ENCODE data around the gene CIB4.

Gene CIB4

GRCh38 chr2:26581991-26582842 lies 58.9 kb downstream of the CIB4 start:
- Histone ChIP-seq H3K27me3 (peaks cover 0 to 47% of the 10 kb centered on the region in 2 donors), H3K27ac (no peak overlapping the region), H3K9me3 (no peaks in the 10 kb centered on the region), H3K4me1 (no peaks in the 10 kb centered on the region), H3K4me3 (no peak overlapping the region), H3K36me3 (no peaks in the 10 kb centered on the region)
- intact Hi-C loops (cut with DNase I; ENCODE audit: low total_unique reads): no loop called here
- DNase-seq: peak in 1 of 2 donors; percentile 51
- no peak for TF ChIP-seq CTCF (IDR thresholded peaks at IDR 0.05)

GRCh38 chr2:26581266-26581990 lies 59.7 kb downstream of the CIB4 start:
- H3K4me3 ChIP-seq: no peak overlapping the region
- H3K36me3 ChIP-seq: no peaks in the 10 kb centered on the region
- no peak overlapping the region for H3K27ac ChIP-seq
- no peak for TF ChIP-seq CTCF (IDR thresholded peaks at IDR 0.05)
- H3K27me3 ChIP-seq: peaks cover 0 to 55% of the 10 kb centered on the region in 2 donors
- H3K9me3 ChIP-seq: no peaks in the 10 kb centered on the region
- no peaks in the 10 kb centered on the region for H3K4me1 ChIP-seq
- DNase-seq: peak in 1 of 2 donors; percentile 35
- intact Hi-C loops (cut with DNase I; ENCODE audit: low total_unique reads): no loop called here

GRCh38 chr2:26580751-26581150 lies 60.4 kb downstream of the CIB4 start:
- Histone ChIP-seq H3K27ac (no peak overlapping the region), H3K4me3 (no peak overlapping the region), H3K27me3 (peaks cover 0 to 59% of the 10 kb centered on the region in 2 donors), H3K9me3 (no peaks in the 10 kb centered on the region), H3K36me3 (no peaks in the 10 kb centered on the region), H3K4me1 (no peaks in the 10 kb centered on the region)
- peak in 1 of 2 donors; percentile 48 for DNase-seq
- intact Hi-C loops (cut with DNase I; ENCODE audit: low total_unique reads): no loop called here
- TF ChIP-seq CTCF (IDR thresholded peaks at IDR 0.05): no peak

- Histone ChIP-seq H3K27me3 (peaks cover 0 to 55% of the 10 kb centered on the region in 2 donors), H3K9me3 (no peaks in the 10 kb centered on the region), H3K4me1 (no peaks in the 10 kb centered on the region), H3K27ac (no peak overlapping the region), H3K4me3 (no peak overlapping the region), H3K36me3 (no peaks in the 10 kb centered on the region)
- DNase-seq: peak in 1 of 2 donors; percentile 39
- no peak for TF ChIP-seq CTCF (IDR thresholded peaks at IDR 0.05)
- intact Hi-C loops (cut with DNase I; ENCODE audit: low total_unique reads): no loop called here
Measured at GRCh38 chr2:26580151-26580550, 61.0 kb downstream of the CIB4 start.

GRCh38 chr2:26579723-26580040 lies 61.5 kb downstream of the CIB4 start:
- intact Hi-C loops (cut with DNase I; ENCODE audit: low total_unique reads): no loop called here

More at GRCh38 chr2:26579723-26580040, 61.5 kb downstream of the CIB4 start:
- Histone ChIP-seq H3K4me1 (no peaks in the 10 kb centered on the region), H3K27me3 (peaks cover 0 to 50% of the 10 kb centered on the region in 2 donors), H3K36me3 (no peaks in the 10 kb centered on the region), H3K9me3 (no peaks in the 10 kb centered on the region), H3K27ac (no peak overlapping the region), H3K4me3 (no peak overlapping the region)
- TF ChIP-seq CTCF (IDR thresholded peaks at IDR 0.05): no peak
- DNase-seq: no peak

Data from tibial artery (tissue), 4 donors.